B cell (primary cell): ENCODE data around the gene PVR. TPM values are rescaled to one million over a fixed set of nuclear protein-coding genes. Genes with fewer than 3 reads are reported as not detected.

Experiments used
- ATAC-seq: fragments of 200-7000 bp; cut with Tn5 transposase; one replicate; pipeline ENCODE4 v1.10.0; 2021; ENCODE audit warnings: low read depth, mild to moderate bottlenecking, moderate number of reproducible peaks, moderate library complexity
- CTCF ChIA-PET: fragments of 350-600 bp; sonication (Branson Sonifier 250); formaldehyde crosslinking; loops from one replicate; lab custom pipeline; 2021; ENCODE audit warnings: antibody characterized with exemption, inconsistent platforms; lab: Charles Lee
- POLR2A ChIA-PET: fragments of 350-600 bp; sonication (Branson Sonifier 250); formaldehyde crosslinking; loops from one replicate; lab custom pipeline; 2021; ENCODE audit warnings: antibody characterized with exemption; lab: Charles Lee
- DNase-seq: peaks from one replicate; pipeline ENCODE4 v3.0.0; 2013
- H2AFZ ChIP-seq: 2 replicates; pipeline ENCODE4 v1.6.1; 2012; ENCODE audit warnings: mild to moderate bottlenecking, low read depth, low read length; ENCODE audit not compliant: insufficient read depth, poor library complexity, severe bottlenecking
- H3K27ac ChIP-seq, 2 donors: 1 replicate in 1 of 2; 2 replicates in 1 of 2; pipeline ENCODE4 v1.5.1; 2012 to 2013; ENCODE audit warnings: low read length in 2 of 2, mild to moderate bottlenecking in 2 of 2, moderate library complexity in 1 of 2
- H3K27me3 ChIP-seq, 4 experiments: fragments of 200-600 bp in 1 of 4; sonication (generic) in 1 of 4; replicated peaks in 1 of 4; 1 replicate in 2 of 4; 2 replicates in 2 of 4; pipeline versions ENCODE4 v1.6.1 to v1.7.0; 2013 to 2016; ENCODE audit warnings: low read length in 3 of 4, mild to moderate bottlenecking in 2 of 4, mixed read lengths in 1 of 4, moderate library complexity in 1 of 4; ENCODE audit not compliant: insufficient read depth in 4 of 4, control insufficient read depth in 3 of 4; ENCODE audit errors: control extremely low read depth in 1 of 4
- H3K36me3 ChIP-seq, 2 experiments: replicated peaks in 1 of 2; 1 replicate in 1 of 2; 2 replicates in 1 of 2; pipeline versions ENCODE4 v1.6.1 to v1.7.1; 2013; ENCODE audit warnings: low read length in 1 of 2; ENCODE audit not compliant: insufficient read depth in 2 of 2, control insufficient read depth in 1 of 2; ENCODE audit errors: control extremely low read depth in 1 of 2, extremely low read depth in 1 of 2
- H3K4me1 ChIP-seq, 2 donors: fragments of 200-600 bp in 1 of 2; sonication (generic) in 1 of 2; 1 replicate in 1 of 2; 2 replicates in 1 of 2; pipeline versions ENCODE4 v1.5.1 to v1.6.1; 2013 to 2017; ENCODE audit warnings: low read length in 2 of 2; ENCODE audit not compliant: control insufficient read depth in 2 of 2, insufficient read depth in 2 of 2
- H3K4me2 ChIP-seq: replicated peaks from 2 replicates; pipeline ENCODE3; 2012; ENCODE audit warnings: mild to moderate bottlenecking, low read depth, low read length; ENCODE audit not compliant: poor library complexity, severe bottlenecking
- H3K4me3 ChIP-seq, 5 experiments: fragments of 200-600 bp in 1 of 5; sonication (generic) in 1 of 5; 1 replicate in 3 of 5; 2 replicates in 2 of 5; pipeline versions ENCODE4 v1.5.1 to v1.7.0; 2011 to 2016; ENCODE audit warnings: low read length in 4 of 5, mild to moderate bottlenecking in 4 of 5, low read depth in 2 of 5, control low read depth in 1 of 5, moderate library complexity in 1 of 5; ENCODE audit not compliant: insufficient read depth in 1 of 5; ENCODE audit errors: control extremely low read depth in 1 of 5, extremely low read depth in 1 of 5
- H3K79me2 ChIP-seq: fragments of 200-600 bp; sonication (generic); one replicate; pipeline ENCODE4 v1.6.0; 2016; ENCODE audit warnings: low read length; ENCODE audit not compliant: control insufficient read depth, insufficient read depth
- H3K9ac ChIP-seq: fragments of 200-600 bp; sonication (generic); 2 replicates; pipeline ENCODE4 v1.6.1; 2017; ENCODE audit warnings: mild to moderate bottlenecking, low read length, moderate library complexity
- H3K9me3 ChIP-seq, 3 donors: one replicate each; pipeline versions ENCODE4 v1.6.1 to v1.7.1; 2013; ENCODE audit warnings: low read length in 2 of 3; ENCODE audit not compliant: control insufficient read depth in 2 of 3, insufficient read depth in 1 of 3; ENCODE audit errors: control extremely low read depth in 1 of 3
- H4K20me1 ChIP-seq: 2 replicates; pipeline ENCODE4 v1.6.0; 2012; ENCODE audit warnings: mild to moderate bottlenecking, low read length; ENCODE audit not compliant: insufficient read depth, control insufficient read depth, poor library complexity, severe bottlenecking
- H3K27ac Mint-ChIP-seq: one replicate; pipeline ENCODE4 v1.8.0; 2021; ENCODE audit warnings: mixed read lengths
- H3K27me3 Mint-ChIP-seq: one replicate; pipeline ENCODE4 v1.8.0; 2021; ENCODE audit warnings: mixed read lengths
- H3K4me1 Mint-ChIP-seq: one replicate; pipeline ENCODE4 v1.8.0; 2021; ENCODE audit warnings: mixed read lengths
- H3K4me3 Mint-ChIP-seq: one replicate; pipeline ENCODE4 v1.8.0; 2021; ENCODE audit warnings: mixed read lengths
- H3K9me3 Mint-ChIP-seq: one replicate; pipeline ENCODE4 v1.8.0; 2022; ENCODE audit warnings: mixed read lengths; ENCODE audit not compliant: insufficient read depth
- CTCF ChIP-seq: fragments of 200-600 bp; IDR thresholded peaks from one replicate; pipeline ENCODE4 v1.8.0; 2022; ENCODE audit warnings: antibody characterized with exemption, mild to moderate bottlenecking
- EZH2 ChIP-seq: IDR thresholded peaks from 2 replicates; pipeline ENCODE4 v1.6.1; 2012; ENCODE audit warnings: borderline replicate concordance, low read depth, mild to moderate bottlenecking, moderate library complexity, low read length; ENCODE audit not compliant: insufficient read depth, poor library complexity, severe bottlenecking
- WGBS: methylation state at CpG from one replicate; pipeline ENCODE4 v1.1.5; 2013; ENCODE audit warnings: missing lambda C conversion rate; ENCODE audit not compliant: insufficient coverage; 5-methylcytosine and 5-hydroxymethylcytosine counted together
- intact Hi-C: fragments of 100-400 bp; cut with micrococcal nuclease; formaldehyde crosslinking; loops from one replicate; pipeline ENCODE4 v1.10.0; 2022
- polyA plus RNA-seq: library from polyadenylated mRNA; depleted of rRNA; stranded (reverse); fragments of >200 nt; gene quantifications from 2 replicates; pipeline ENCODE4 v1.2.3, GENCODE V29; 2012
- total RNA-seq, 2 donors: library from RNA; stranded (reverse); fragments of 120-200 nt in 1 of 2; gene quantifications; 1 replicate in 1 of 2; 2 replicates in 1 of 2; pipeline versions ENCODE4 v1.2.3 to v1.2.4, GENCODE V29; 2013 to 2022

PVR gene
- total and polyA plus RNA-seq, 2 donors (not counting 1 experiment from before 2014, with no cell fraction given), result 0.09 to 0.67 TPM

DNA sequence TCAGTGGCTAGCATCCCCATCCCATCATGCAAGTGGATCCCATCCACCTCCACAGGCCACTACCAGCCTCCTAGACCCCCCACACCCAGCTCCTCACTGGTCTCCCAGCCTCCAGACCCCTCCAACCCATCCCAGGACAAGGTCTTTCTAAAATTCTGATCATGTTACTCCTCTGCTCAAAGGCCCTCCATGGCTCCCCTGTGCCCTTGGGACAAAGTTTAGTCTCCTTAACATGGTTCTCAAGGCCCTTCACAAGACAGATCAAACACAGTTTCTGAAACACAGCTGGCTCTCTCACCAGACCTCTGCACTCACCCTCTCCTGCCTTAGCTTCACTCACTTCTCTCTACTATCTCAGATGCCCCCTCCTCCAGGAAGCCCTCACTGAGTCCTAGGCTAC, 36.8 kb downstream of the PVR start:
- peaks cover 13% of the 10 kb centered on the region for H3K27me3 Mint-ChIP-seq
- CTCF ChIA-PET, result no interaction called here
- Histone ChIP-seq H3K4me2 (no peak overlapping the region), H3K4me3 (no peak overlapping the region), H3K9ac (no peak overlapping the region), H3K27me3 (peaks cover 0 to 8% (median 0%) of the 10 kb centered on the region in 4 experiments), H3K79me2 (no peaks in the 10 kb centered on the region), H3K9me3 (no peaks in the 10 kb centered on the region), H3K4me1 (peaks cover under 1 to 8% of the 10 kb centered on the region in 2 donors), H3K27ac (no peak overlapping the region), H3K36me3 (no peaks in the 10 kb centered on the region), H2AFZ (no peak overlapping the region), H4K20me1 (no peaks in the 10 kb centered on the region)
- no peak overlapping the region for H3K27ac Mint-ChIP-seq
- TF ChIP-seq CTCF, result no peak
- no peak for TF ChIP-seq EZH2
- DNase-seq (no peak), ATAC-seq (no peak)
- intact Hi-C loops, result no loop called here
- H3K4me1 Mint-ChIP-seq, result peaks cover 5% of the 10 kb centered on the region
- POLR2A ChIA-PET, result interaction anchor here (0.6 kb wide), 1 partner anchor 354 kb away, joined by 3 read pairs; no protein-coding TSS in a partner anchor
- no peaks in the 10 kb centered on the region for H3K9me3 Mint-ChIP-seq
- no peak overlapping the region for H3K4me3 Mint-ChIP-seq

GRCh38 chr19:44681992-44682790, 38.5 kb downstream of the PVR start:
- intact Hi-C loops, result no loop called here
- H3K4me3 ChIP-seq, result no peak overlapping the region
- ChIA-PET POLR2A (no interaction called here), CTCF (interaction anchor here (0.9 to 1.3 kb wide), 5 partner anchors 8 to 102 kb away, joined by 3 to 4 read pairs (median 3); no protein-coding TSS in a partner anchor)
- no peak overlapping the region for H3K27ac Mint-ChIP-seq
- H3K4me2 ChIP-seq, result no peak overlapping the region
- H3K27me3 Mint-ChIP-seq, result peaks cover 17% of the 10 kb centered on the region
- H3K9ac ChIP-seq, result no peak overlapping the region
- no peaks in the 10 kb centered on the region for H3K79me2 ChIP-seq
- WGBS, result 88% methylated on average over 10 of the region's 15 CpGs
- DNase-seq (no peak), ATAC-seq (no peak)
- no peaks in the 10 kb centered on the region for H3K36me3 ChIP-seq
- peaks cover 8 to 18% of the 10 kb centered on the region in 2 donors for H3K4me1 ChIP-seq
- no peaks in the 10 kb centered on the region for H3K9me3 Mint-ChIP-seq
- no peak overlapping the region for H2AFZ ChIP-seq
- H4K20me1 ChIP-seq, result no peaks in the 10 kb centered on the region
- H3K9me3 ChIP-seq, result no peaks in the 10 kb centered on the region
- TF ChIP-seq CTCF (no peak), EZH2 (no peak)
- no peak overlapping the region for H3K4me3 Mint-ChIP-seq
- peaks cover 0 to 8% (median 0%) of the 10 kb centered on the region in 4 experiments for H3K27me3 ChIP-seq
- H3K4me1 Mint-ChIP-seq, result peaks cover 15% of the 10 kb centered on the region
- H3K27ac ChIP-seq, result no peak overlapping the region
